Panc1 (cell line): ENCODE results near the gene SLC46A1. TPM values are rescaled to one million over a fixed set of nuclear protein-coding genes. Genes with fewer than 3 reads are reported as not detected.

ENCODE experiments used
- ATAC-seq: fragments of 200-7000 bp; cut with Tn5 transposase; 2 replicates; pipeline ENCODE4 v1.9.1; 2020; ENCODE audit warnings: mild to moderate bottlenecking, moderate library complexity
- BruUV-seq: library from RNA; stranded (reverse); fragments of 400-500 nt; replicated peaks from 2 replicates; lab custom pipeline; 2021; lab: Mats Ljungman, UMichigan
- CTCF ChIA-PET: fragments of 300-600 bp; sonication (Branson Sonifier 250); formaldehyde crosslinking; loops from one replicate; lab custom pipeline; 2022; ENCODE audit warnings: antibody characterized with exemption; lab: Charles Lee
- POLR2A ChIA-PET: fragments of 300-600 bp; sonication (Branson Sonifier 250); formaldehyde crosslinking; loops from one replicate; lab custom pipeline; 2022; ENCODE audit warnings: antibody characterized with exemption; lab: Charles Lee
- DNase-seq: peaks from one replicate; pipeline ENCODE4 v3.0.0-alpha.2; 2010; ENCODE audit warnings: low read depth, low spot score
- H3K27ac ChIP-seq: 2 replicates; pipeline ENCODE4 v1.5.1; 2011; ENCODE audit warnings: mild to moderate bottlenecking, low read length, inconsistent platforms
- H3K27me3 ChIP-seq: fragments of 200-500 bp; sonication (Bioruptor generic); 2 replicates; pipeline ENCODE4 v1.6.0; 2014; ENCODE audit warnings: low read length, inconsistent platforms; ENCODE audit not compliant: control insufficient read depth, insufficient read depth
- H3K36me3 ChIP-seq: fragments of 200-500 bp; sonication (Bioruptor generic); 2 replicates; pipeline ENCODE4 v1.5.1; 2014; ENCODE audit warnings: inconsistent platforms, mild to moderate bottlenecking, low read length, moderate library complexity; ENCODE audit not compliant: control insufficient read depth, insufficient read depth
- H3K4me1 ChIP-seq: 2 replicates; pipeline ENCODE4 v1.5.1; 2011; ENCODE audit warnings: inconsistent platforms, mild to moderate bottlenecking, low read length, moderate library complexity; ENCODE audit not compliant: control insufficient read depth, insufficient read depth
- H3K4me3 ChIP-seq, 2 experiments: 2 replicates each; pipeline ENCODE4 v1.5.1; 2011 to 2012; ENCODE audit warnings: low read depth in 2 of 2, low read length in 2 of 2, mild to moderate bottlenecking in 2 of 2, inconsistent platforms in 1 of 2, moderate library complexity in 1 of 2
- H3K9me3 ChIP-seq: fragments of 200-500 bp; sonication (Bioruptor generic); 2 replicates; pipeline ENCODE4 v1.5.1; 2014; ENCODE audit warnings: low read depth, mild to moderate bottlenecking, inconsistent platforms, low read length, moderate library complexity; ENCODE audit not compliant: control insufficient read depth, insufficient read depth
- CTCF ChIP-seq: fragments of 450-650 bp; IDR thresholded peaks from 2 replicates; pipeline ENCODE4 v1.5.1; 2017; ENCODE audit warnings: mild to moderate bottlenecking
- POLR2AphosphoS5 ChIP-seq: IDR thresholded peaks from 2 replicates; pipeline ENCODE4 v1.6.1; 2012; ENCODE audit warnings: mild to moderate bottlenecking, low read depth, low read length, moderate library complexity
- REST ChIP-seq, 2 experiments: IDR thresholded peaks; 2 replicates each; pipeline ENCODE4 v1.6.1; 2011 to 2012; ENCODE audit warnings: low read depth in 2 of 2, control low read depth in 1 of 2, low read length in 1 of 2, mild to moderate bottlenecking in 1 of 2, moderate library complexity in 1 of 2; ENCODE audit not compliant: insufficient read depth in 1 of 2
- SIN3A ChIP-seq: IDR thresholded peaks from 2 replicates; pipeline ENCODE4 v1.6.1; 2012; ENCODE audit warnings: low read depth, mild to moderate bottlenecking, low read length, moderate library complexity, borderline replicate concordance; ENCODE audit not compliant: insufficient read depth
- TCF7L2 ChIP-seq: IDR thresholded peaks from 2 replicates; pipeline ENCODE4 v1.6.1; 2011; ENCODE audit warnings: mild to moderate bottlenecking, low read depth, low read length, inconsistent platforms
- in situ Hi-C: cut with HindIII; loops from 2 replicates; pipeline ENCODE4 v1.10.0; 2016; ENCODE audit warnings: low sequenced_read_pairs, low pct_unique_long_range_greater_than_20kb
- intact Hi-C: fragments of 100-400 bp; cut with micrococcal nuclease; formaldehyde crosslinking; loops from one replicate; pipeline ENCODE4 v1.10.0; 2022; ENCODE audit not compliant: unreplicated experiment
- total RNA-seq: library from RNA; stranded (reverse); gene quantifications from one replicate; pipeline ENCODE4 v1.2.1, GENCODE V29; 2021; ENCODE audit not compliant: unreplicated experiment

SLC46A1 gene
- total RNA-seq, 1 experiment from 2014 or later, result 16.9 TPM

GRCh38 chr17:28397687-28398279 lies 8.2 kb downstream of the SLC46A1 start:
- DNase-seq, result no peak
- ChIA-PET POLR2A (no interaction called here), CTCF (no interaction called here)
- BruUV-seq, result no TSS peak
- peak; percentile 35 for ATAC-seq
- Histone ChIP-seq H3K36me3 (no peaks in the 10 kb centered on the region), H3K4me3 (no peak overlapping the region), H3K27me3 (no peaks in the 10 kb centered on the region), H3K9me3 (no peaks in the 10 kb centered on the region), H3K27ac (no peak overlapping the region; the same call in 1 of the 2 replicates), H3K4me1 (peaks cover 8% of the 10 kb centered on the region; the same call in 1 of the 2 replicates)
- peak; percentile 18; the same call in 1 of the 2 replicates for TF ChIP-seq POLR2AphosphoS5
- no peak for TF ChIP-seq TCF7L2
- no peak for TF ChIP-seq REST (IDR thresholded peaks at IDR 0.05; ENCODE audit: insufficient read depth in 1 of 2, low read depth in 2 of 2, low read length in 1 of 2)
- no peak for TF ChIP-seq SIN3A
- intact Hi-C loops, result no loop called here
- in situ Hi-C loops, result no loop called here

GRCh38 chr17:28397275-28397674 lies 8.7 kb downstream of the SLC46A1 start:
- Histone ChIP-seq H3K9me3 (no peaks in the 10 kb centered on the region), H3K4me1 (peaks cover 8% of the 10 kb centered on the region; the same call in 1 of the 2 replicates), H3K4me3 (no peak overlapping the region), H3K36me3 (no peaks in the 10 kb centered on the region), H3K27me3 (no peaks in the 10 kb centered on the region), H3K27ac (no peak overlapping the region)
- ChIA-PET POLR2A (no interaction called here), CTCF (interaction anchor here (1.0 kb wide), 1 partner anchor 19 kb away, joined by 3 read pairs; no protein-coding TSS in a partner anchor)
- BruUV-seq, result no TSS peak
- ATAC-seq, result no peak
- DNase-seq, result no peak
- no peak for TF ChIP-seq REST (IDR thresholded peaks at IDR 0.05; ENCODE audit: insufficient read depth in 1 of 2, low read depth in 2 of 2, low read length in 1 of 2)
- no peak for TF ChIP-seq SIN3A
- peak; percentile 8; the same call in 1 of the 2 replicates for TF ChIP-seq POLR2AphosphoS5
- no peak for TF ChIP-seq CTCF
- intact Hi-C loops (no loop called here), in situ Hi-C loops (no loop called here)
